Heart left ventricle (tissue), 16 donors: ENCODE measurements around the gene TRIM54. TPM values are rescaled to one million over a fixed set of nuclear protein-coding genes. Genes with fewer than 3 reads are reported as not detected.

Source experiments
- ATAC-seq, 4 donors: fragments of 200-7000 bp; cut with Tn5 transposase; one replicate each; pipeline ENCODE4 v1.9.1; 2020 to 2022; ENCODE audit warnings: moderate library complexity in 4 of 4, mild to moderate bottlenecking in 3 of 4, moderate number of reproducible peaks in 1 of 4
- DNase-seq, 5 donors: peaks; one replicate each; pipeline ENCODE4 v3.0.0-alpha.2; 2020
- H3K27ac ChIP-seq, 12 donors: fragments of 200-600 bp; sonication (generic) in 4 of 12; one replicate each; pipeline versions ENCODE4 v1.5.0 to v1.8.0; 2016 to 2022; ENCODE audit warnings: mild to moderate bottlenecking in 2 of 12
- H3K27me3 ChIP-seq, 9 donors: fragments of 200-600 bp; sonication (generic) in 2 of 9; one replicate each; pipeline versions ENCODE4 v1.5.1 to v1.8.0; 2016 to 2022; ENCODE audit warnings: mild to moderate bottlenecking in 3 of 9
- H3K36me3 ChIP-seq, 9 donors: fragments of 200-600 bp; sonication (generic) in 2 of 9; one replicate each; pipeline versions ENCODE4 v1.5.0 to v1.8.0; 2018 to 2022; ENCODE audit warnings: mild to moderate bottlenecking in 2 of 9
- H3K4me1 ChIP-seq, 12 donors: fragments of 200-600 bp; sonication (generic) in 4 of 12; one replicate each; pipeline versions ENCODE4 v1.5.0 to v1.8.0; 2016 to 2022; ENCODE audit warnings: mild to moderate bottlenecking in 3 of 12
- H3K4me3 ChIP-seq, 12 donors: fragments of 200-600 bp; sonication (generic) in 4 of 12; one replicate each; pipeline versions ENCODE4 v1.5.0 to v1.8.0; 2017 to 2022; ENCODE audit warnings: mild to moderate bottlenecking in 9 of 12, moderate library complexity in 4 of 12
- H3K9me3 ChIP-seq, 12 donors: fragments of 200-600 bp; sonication (generic) in 4 of 12; one replicate each; pipeline versions ENCODE4 v1.5.0 to v1.8.0; 2016 to 2022; ENCODE audit warnings: mild to moderate bottlenecking in 1 of 12
- CTCF ChIP-seq, 12 donors: fragments of 200-600 bp; sonication (generic) in 4 of 12; IDR thresholded peaks; one replicate each; pipeline versions ENCODE4 v1.5.0 to v1.8.0; 2018 to 2022; ENCODE audit warnings: antibody characterized with exemption in 12 of 12, mild to moderate bottlenecking in 5 of 12
- POLR2A ChIP-seq, 2 donors: fragments of 450-650 bp; IDR thresholded peaks; one replicate each; pipeline ENCODE4 v1.6.1; 2017; ENCODE audit warnings: antibody characterized with exemption in 2 of 2, mild to moderate bottlenecking in 2 of 2, moderate library complexity in 2 of 2
- WGBS, 4 donors: extraction: QIAGEN DNeasy Blood & Tissue Kit in 2 of 4; methylation state at CpG; one replicate each; pipeline versions ENCODE4 v1.1.5 to v1.1.7; 2013 to 2018; 5-methylcytosine and 5-hydroxymethylcytosine counted together
- intact Hi-C, 10 donors: fragments of 100-400 bp; cut with DNase I; formaldehyde crosslinking; loops; one replicate each; pipeline versions ENCODE4 v1.11.1 to v1.14.2; 2022
- polyA plus RNA-seq, 2 donors: library from polyadenylated mRNA; stranded (reverse); fragments of 200-250 nt; gene quantifications; one replicate each; pipeline ENCODE4 v1.2.3, GENCODE V29; 2013
- total RNA-seq, 9 donors: library from RNA; depleted of rRNA in 2 of 9; stranded (reverse); fragments of >200 nt in 2 of 9; fragmentation: NEBNext Ultra II Directional in 3 of 9; extraction: Animal tissue kit (Norgen Biotek cat#: 25700) in 3 of 9; gene quantifications; one replicate each; pipeline versions ENCODE4 v1.1.0 to v1.2.4, GENCODE V29; 2016 to 2023
- donor health status: ischemic (EF 13 %, LVEDD 7.1; RV severe dilation, severe dysfunction).
- donor health status: healthy with polysubstance abuse.
- donor health status: DM: no; HTN: yes; CAD: no.
- donor health status: DM: no; HTN: no; CAD: no.
- donor health status: ischemic (EF 25% LVEDD 6.9; RV normal size, moderate dysfunction).
- donor health status: ischemic (EF 25% LVEDD 5.7; RV mildly dilated, moderate dysfunction).
- donor health status: healthy.
- donor health status: DM: yes; HTN: yes; CAD: no.
- donor health status: ischemic (EF 35%, LVEDD 5.7; RV mildly dilated, moderate dysfunction).
- donor health status: nonischemic (EF 11% LVEDD 7.7; RV severe dilation, severe dysfunction).
- donor health status: DM: yes; HTN: yes; CAD: no.
- donor health status: PGD.
- donor health status: ischemic (EF 29% LVEDD 5.4; RV normal size, mild dysfunction).
- donor health status: nonischemic (EF 23%, LVEDD 6.1; RV moderate dilation, normal function).

The TRIM54 gene
- total and polyA plus RNA-seq, 11 donors, result 128 to 329 (median 241) TPM

GRCh38 chr2:27237341-27237945, 44.8 kb upstream of the TRIM54 start:
- H3K4me3 ChIP-seq, result no peak overlapping the region
- no peaks in the 10 kb centered on the region for H3K27me3 ChIP-seq
- H3K4me1 ChIP-seq, result peaks cover 0 to 4% (median 0%) of the 10 kb centered on the region in 12 donors
- intact Hi-C loops, result no loop called here
- TF ChIP-seq POLR2A (IDR thresholded peaks at IDR 0.05), result no peak
- no peak for TF ChIP-seq CTCF (IDR thresholded peaks at IDR 0.05)
- H3K9me3 ChIP-seq, result no peaks in the 10 kb centered on the region
- H3K27ac ChIP-seq, result no peak overlapping the region
- WGBS, 4 donors, result 94 to 99% (median 97%) methylated on average over 11 to 15 of the region's 15 CpGs
- ATAC-seq (no peak), DNase-seq (no peak)
- peaks cover 0 to 100% (median 99%) of the 10 kb centered on the region in 9 donors for H3K36me3 ChIP-seq

GRCh38 chr2:27238976-27239375, 43.3 kb upstream of the TRIM54 start:
- no peaks in the 10 kb centered on the region for H3K9me3 ChIP-seq
- H3K27ac ChIP-seq, result no peak overlapping the region
- H3K36me3 ChIP-seq, result peaks cover 0 to 99% (median 96%) of the 10 kb centered on the region in 9 donors
- ATAC-seq (no peak), DNase-seq (no peak)
- TF ChIP-seq POLR2A (IDR thresholded peaks at IDR 0.05) (no peak), CTCF (IDR thresholded peaks at IDR 0.05) (no peak)
- H3K4me1 ChIP-seq, result peaks cover 0 to 18% (median 5%) of the 10 kb centered on the region in 12 donors
- no peak overlapping the region for H3K4me3 ChIP-seq
- intact Hi-C loops, result no loop called here
- no peaks in the 10 kb centered on the region for H3K27me3 ChIP-seq
- WGBS, 4 donors, result 92 to 98% (median 95%) methylated on average over 5 to 8 of the region's 8 CpGs

- H3K9me3 ChIP-seq, result no peaks in the 10 kb centered on the region
- 88 to 96% (median 92%) methylated on average over 9 of the region's 9 CpGs for WGBS, 4 donors
Measured at GRCh38 chr2:27240406-27240805, 41.8 kb upstream of the TRIM54 start.

More at GRCh38 chr2:27240406-27240805, 41.8 kb upstream of the TRIM54 start:
- Histone ChIP-seq H3K4me1 (peaks cover 0 to 24% (median 5%) of the 10 kb centered on the region in 12 donors), H3K27me3 (no peaks in the 10 kb centered on the region), H3K36me3 (peaks cover 0 to 96% (median 82%) of the 10 kb centered on the region in 9 donors), H3K27ac (no peak overlapping the region), H3K4me3 (no peak overlapping the region)
- TF ChIP-seq CTCF (IDR thresholded peaks at IDR 0.05) (no peak), POLR2A (IDR thresholded peaks at IDR 0.05) (no peak)
- intact Hi-C loops, result no loop called here
- DNase-seq, result peak in 1 of 5 donors; percentile 44
- no peak for ATAC-seq
